ENCODE results near the gene USP35.

USP35 gene

DNA sequence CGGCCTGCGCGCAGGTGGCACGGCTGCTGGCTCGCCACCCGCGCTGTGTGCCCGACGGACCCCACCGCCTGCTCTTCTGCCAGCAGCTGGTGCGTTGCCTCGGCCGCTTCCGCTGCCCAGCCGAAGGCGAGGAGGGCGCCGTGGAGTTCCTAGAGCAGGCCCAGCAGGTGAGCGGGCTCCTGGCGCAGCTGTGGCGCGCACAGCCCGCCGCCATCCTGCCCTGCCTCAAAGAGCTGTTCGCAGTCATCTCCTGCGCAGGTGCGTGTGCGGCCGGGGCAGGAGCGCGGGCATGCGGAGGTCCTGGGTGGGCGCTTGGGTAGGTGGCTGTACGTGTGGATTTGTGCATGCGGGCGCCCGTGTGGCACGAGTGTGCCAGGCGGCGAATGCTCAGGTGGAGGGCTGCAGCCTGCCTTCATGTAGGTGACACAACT is 8.0 kb downstream of the USP35 start:
- TF ChIP-seq NFIC (IDR thresholded peaks at IDR 0.05) (no peak), EGR1 (IDR thresholded peaks at IDR 0.05) (no peak), TAF1 (IDR thresholded peaks at IDR 0.05; ENCODE audit: low read depth) (no peak), CEBPB (IDR thresholded peaks at IDR 0.05) (no peak), USF1 (IDR thresholded peaks at IDR 0.05) (no peak), MAX (IDR thresholded peaks at IDR 0.05) (no peak), EP300 (IDR thresholded peaks at IDR 0.05; ENCODE audit: borderline replicate concordance) (no peak), YY1 (IDR thresholded peaks at IDR 0.05; ENCODE audit: low read depth) (no peak)

- TF ChIP-seq ZBTB7A (IDR thresholded peaks at IDR 0.05; ENCODE audit: low read depth) (no peak), EP300 (IDR thresholded peaks at IDR 0.05; ENCODE audit: borderline replicate concordance) (no peak), CEBPB (IDR thresholded peaks at IDR 0.05) (no peak), CREB1 (IDR thresholded peaks at IDR 0.05; ENCODE audit: low read depth) (no peak), USF1 (IDR thresholded peaks at IDR 0.05) (no peak)
These were observed 9.1 kb downstream of the USP35 start for GRCh38 chr11:78197816-78198215.

- TF ChIP-seq CREB1 (IDR thresholded peaks at IDR 0.05; ENCODE audit: low read depth) = no peak
- no peak for TF ChIP-seq RAD21 (IDR thresholded peaks at IDR 0.05; ENCODE audit: low read depth)
- no peak for TF ChIP-seq TAF1 (IDR thresholded peaks at IDR 0.05; ENCODE audit: low read depth)
- TF ChIP-seq ZBTB7A (IDR thresholded peaks at IDR 0.05; ENCODE audit: low read depth) = no peak
- no peak for TF ChIP-seq TEAD4 (IDR thresholded peaks at IDR 0.05)
- no peak for TF ChIP-seq EGR1 (IDR thresholded peaks at IDR 0.05)
- no peak for TF ChIP-seq TCF12 (IDR thresholded peaks at IDR 0.05; ENCODE audit: low read depth)
- no peak for TF ChIP-seq YY1 (IDR thresholded peaks at IDR 0.05; ENCODE audit: low read depth)
- no peak for TF ChIP-seq REST (IDR thresholded peaks at IDR 0.05; ENCODE audit: low read depth)
- no peak for TF ChIP-seq EP300 (IDR thresholded peaks at IDR 0.05; ENCODE audit: borderline replicate concordance)
- no peak for TF ChIP-seq CEBPB (IDR thresholded peaks at IDR 0.05)
- TF ChIP-seq NFIC (IDR thresholded peaks at IDR 0.05) = no peak
- no peak for TF ChIP-seq MAX (IDR thresholded peaks at IDR 0.05)
- no peak for TF ChIP-seq FOXM1 (IDR thresholded peaks at IDR 0.05; ENCODE audit: borderline replicate concordance, low read depth)
- TF ChIP-seq USF1 (IDR thresholded peaks at IDR 0.05) = no peak
These were observed 10.4 kb downstream of the USP35 start for GRCh38 chr11:78199015-78199652.

DNA sequence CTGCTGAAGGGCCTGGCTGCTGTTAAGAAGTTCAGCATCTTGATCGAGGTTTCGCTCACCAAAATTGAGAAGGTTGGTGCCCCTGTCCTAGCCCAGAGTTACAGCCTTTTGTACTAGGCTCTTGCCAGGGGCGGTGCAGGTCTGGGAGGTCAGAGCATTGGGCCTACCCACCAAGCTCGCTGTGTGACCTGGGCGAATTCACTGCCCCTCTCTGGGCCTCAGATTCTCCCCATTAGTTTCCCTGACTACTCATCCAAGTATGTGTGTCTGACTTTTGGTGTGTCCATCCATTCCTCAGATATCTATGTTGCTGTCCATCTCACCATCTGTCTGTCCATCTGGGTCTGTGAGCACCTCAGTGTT is 10.9 kb downstream of the USP35 start:
- TF ChIP-seq TAF1 (IDR thresholded peaks at IDR 0.05; ENCODE audit: low read depth) (no peak), TCF12 (IDR thresholded peaks at IDR 0.05; ENCODE audit: low read depth) (no peak), MAX (IDR thresholded peaks at IDR 0.05) (no peak), RAD21 (IDR thresholded peaks at IDR 0.05; ENCODE audit: low read depth) (no peak), EGR1 (IDR thresholded peaks at IDR 0.05) (no peak), CREB1 (IDR thresholded peaks at IDR 0.05; ENCODE audit: low read depth) (no peak), TEAD4 (IDR thresholded peaks at IDR 0.05) (no peak), YY1 (IDR thresholded peaks at IDR 0.05; ENCODE audit: low read depth) (no peak), EP300 (IDR thresholded peaks at IDR 0.05; ENCODE audit: borderline replicate concordance) (no peak), USF1 (IDR thresholded peaks at IDR 0.05) (no peak), ZBTB7A (IDR thresholded peaks at IDR 0.05; ENCODE audit: low read depth) (no peak), NFIC (IDR thresholded peaks at IDR 0.05) (no peak)

- TF ChIP-seq REST (IDR thresholded peaks at IDR 0.05; ENCODE audit: low read depth) (no peak), CEBPB (IDR thresholded peaks at IDR 0.05) (no peak), MAX (IDR thresholded peaks at IDR 0.05) (no peak), TEAD4 (IDR thresholded peaks at IDR 0.05) (no peak), USF1 (IDR thresholded peaks at IDR 0.05) (no peak), FOXM1 (IDR thresholded peaks at IDR 0.05; ENCODE audit: borderline replicate concordance, low read depth) (no peak), EP300 (IDR thresholded peaks at IDR 0.05; ENCODE audit: borderline replicate concordance) (no peak), CREB1 (IDR thresholded peaks at IDR 0.05; ENCODE audit: low read depth) (no peak), EGR1 (IDR thresholded peaks at IDR 0.05) (no peak), YY1 (IDR thresholded peaks at IDR 0.05; ENCODE audit: low read depth) (no peak)
These were observed 11.3 kb downstream of the USP35 start for GRCh38 chr11:78200061-78200460.
